WTC11 (cell line): Measurements from ENCODE around the gene FMN2. TPM values are rescaled to one million over a fixed set of nuclear protein-coding genes. Genes with fewer than 3 reads are reported as not detected.

Experiments used
- ATAC-seq: fragments of 200-7000 bp; cut with Tn5 transposase; 2 replicates; pipeline ENCODE4 v1.10.0; 2021; ENCODE audit warnings: mild to moderate bottlenecking, moderate library complexity
- CTCF ChIA-PET: fragments of 300-600 bp; sonication (Branson Sonifier 250); formaldehyde crosslinking; loops from one replicate; lab custom pipeline; 2021; ENCODE audit warnings: antibody characterized with exemption; lab: Charles Lee
- POLR2A ChIA-PET: fragments of 350-600 bp; sonication (Branson Sonifier 250); formaldehyde crosslinking; loops from one replicate; lab custom pipeline; 2021; ENCODE audit warnings: antibody characterized with exemption; lab: Charles Lee
- DNase-seq: peaks from one replicate; pipeline ENCODE4 v3.0.0; 2021; ENCODE audit warnings: low spot score
- H3K27ac Mint-ChIP-seq: 2 replicates; pipeline ENCODE4 v1.8.0; 2021; ENCODE audit warnings: mixed read lengths
- H3K27me3 Mint-ChIP-seq: 2 replicates; pipeline ENCODE4 v1.8.0; 2021; ENCODE audit warnings: low read depth, mild to moderate bottlenecking, moderate library complexity, mixed read lengths
- H3K36me3 Mint-ChIP-seq: 2 replicates; pipeline ENCODE4 v1.8.0; 2021; ENCODE audit warnings: mixed read lengths
- H3K4me1 Mint-ChIP-seq: 2 replicates; pipeline ENCODE4 v1.8.0; 2022; ENCODE audit warnings: mixed read lengths
- H3K4me3 Mint-ChIP-seq: 2 replicates; pipeline ENCODE4 v1.8.0; 2021; ENCODE audit warnings: mild to moderate bottlenecking, moderate library complexity, mixed read lengths
- H3K9me3 Mint-ChIP-seq: 2 replicates; pipeline ENCODE4 v1.8.0; 2021; ENCODE audit warnings: mixed read lengths
- AFF4 ChIP-seq: sonication (generic); formaldehyde crosslinking; IDR thresholded peaks from 2 replicates; pipeline ENCODE4 v1.8.1; 2023; ENCODE audit warnings: mild to moderate bottlenecking, missing genetic modification reagents, borderline replicate concordance
- GABPB1 ChIP-seq: sonication (generic); formaldehyde crosslinking; IDR thresholded peaks from 2 replicates; pipeline ENCODE4 v1.8.1; 2023; ENCODE audit warnings: mild to moderate bottlenecking, missing genetic modification reagents
- KAT7 ChIP-seq: sonication (generic); formaldehyde crosslinking; IDR thresholded peaks from 2 replicates; pipeline ENCODE4 v1.8.1; 2023; ENCODE audit warnings: missing genetic modification reagents, mild to moderate bottlenecking, borderline replicate concordance
- MAX ChIP-seq: sonication (generic); formaldehyde crosslinking; IDR thresholded peaks from 2 replicates; pipeline ENCODE4 v1.8.0; 2022; ENCODE audit warnings: mild to moderate bottlenecking, missing genetic modification reagents
- MXD4 ChIP-seq: fragments of 250-450 bp; sonication (Bioruptor Pico); IDR thresholded peaks from 2 replicates; pipeline ENCODE4 v1.8.0; 2021; ENCODE audit warnings: mild to moderate bottlenecking, moderate library complexity, borderline replicate concordance
- NFE2L1 ChIP-seq: sonication (generic); formaldehyde crosslinking; IDR thresholded peaks from 2 replicates; pipeline ENCODE4 v1.8.1; 2023; ENCODE audit warnings: missing genetic modification reagents
- ZBTB21 ChIP-seq: sonication (generic); formaldehyde crosslinking; IDR thresholded peaks from 2 replicates; pipeline ENCODE4 v1.8.1; 2023; ENCODE audit warnings: mild to moderate bottlenecking, missing genetic modification reagents, borderline replicate concordance
- ZNF281 ChIP-seq: sonication (generic); formaldehyde crosslinking; IDR thresholded peaks from 2 replicates; pipeline ENCODE4 v1.8.0; 2023; ENCODE audit warnings: mild to moderate bottlenecking, missing genetic modification reagents
- ZNF512 ChIP-seq: sonication (generic); formaldehyde crosslinking; IDR thresholded peaks from 2 replicates; pipeline ENCODE4 v1.8.1; 2022; ENCODE audit warnings: missing genetic modification reagents, borderline replicate concordance
- total RNA-seq: library from RNA; stranded (reverse); gene quantifications from 3 replicates; pipeline ENCODE4 v1.2.3, GENCODE V29; 2021

The FMN2 gene
- total RNA-seq, 1 experiment from 2014 or later = 1.8 TPM

GRCh38 chr1:240338837-240339236 lies 247.2 kb downstream of the FMN2 start:
- POLR2A ChIA-PET = no interaction called here
- Mint-ChIP-seq H3K4me1 (no peaks in the 10 kb centered on the region), H3K4me3 (no peak overlapping the region)

More at GRCh38 chr1:240338837-240339236, 247.2 kb downstream of the FMN2 start:
- TF ChIP-seq MAX (CRISPR knock-in tag) (no peak), ZNF512 (CRISPR knock-in tag) (no peak), MXD4 (no peak), ZNF281 (CRISPR knock-in tag) (no peak), ZBTB21 (CRISPR knock-in tag) (no peak), NFE2L1 (CRISPR knock-in tag) (no peak), AFF4 (CRISPR knock-in tag) (no peak), GABPB1 (CRISPR knock-in tag) (no peak), KAT7 (CRISPR knock-in tag) (no peak)
- CTCF ChIA-PET = no interaction called here
- H3K27me3 Mint-ChIP-seq = no peaks in the 10 kb centered on the region
- H3K9me3 Mint-ChIP-seq = no peaks in the 10 kb centered on the region
- ATAC-seq (no peak), DNase-seq (no peak)
- H3K36me3 Mint-ChIP-seq = no peaks in the 10 kb centered on the region
- no peak overlapping the region for H3K27ac Mint-ChIP-seq
